Erythroblast (primary cell): ENCODE measurements around the gene ERN1.

Experiments
- GATA1 ChIP-seq: IDR thresholded peaks from 2 replicates; pipeline ENCODE4 v1.6.1; 2011; ENCODE audit warnings: low read depth, mild to moderate bottlenecking, control low read depth, low read length, moderate library complexity
- POLR2A ChIP-seq: IDR thresholded peaks from 2 replicates; pipeline ENCODE4 v1.6.1; 2011; ENCODE audit warnings: mild to moderate bottlenecking, low read length

- TF ChIP-seq POLR2A (no peak), GATA1 (no peak)
Measured at GRCh38 chr17:64177311-64178010, 47.5 kb upstream of the ERN1 start.
